Activated naive CD4-positive, alpha-beta T cell treated with anti-CD3 and anti-CD28 coated beads, Interleukin-2, amount 50 U/mL, for 24 hours (primary cell): ENCODE data around the gene ERICH6.
"Not testable (repeated sequence)": the region's sequence is repeated elsewhere in the genome, so short reads cannot be mapped to it uniquely, and the experiment has no call there.

Experiments
- H3K27ac Mint-ChIP-seq: one replicate; pipeline ENCODE4 v1.8.0; 2021; ENCODE audit warnings: mild to moderate bottlenecking, mixed read lengths
- H3K27me3 Mint-ChIP-seq: one replicate; pipeline ENCODE4 v1.8.0; 2021; ENCODE audit warnings: mixed read lengths
- H3K36me3 Mint-ChIP-seq: one replicate; pipeline ENCODE4 v1.8.0; 2021; ENCODE audit warnings: mixed read lengths
- H3K4me1 Mint-ChIP-seq: one replicate; pipeline ENCODE4 v1.8.0; 2021; ENCODE audit warnings: mixed read lengths
- H3K4me3 Mint-ChIP-seq: one replicate; pipeline ENCODE4 v1.8.0; 2021; ENCODE audit warnings: mild to moderate bottlenecking, mixed read lengths
- H3K9me3 Mint-ChIP-seq: one replicate; pipeline ENCODE4 v1.8.0; 2021; ENCODE audit warnings: mixed read lengths

The ERICH6 gene

GRCh38 chr3:150663461-150663860 is 40.3 kb downstream of the ERICH6 start:
- Mint-ChIP-seq H3K27me3 (peaks cover 5% of the 10 kb centered on the region), H3K9me3 (no peaks in the 10 kb centered on the region), H3K4me1 (peaks cover 11% of the 10 kb centered on the region), H3K36me3 (peaks cover 2% of the 10 kb centered on the region), H3K4me3 (no peak overlapping the region), H3K27ac (no peak overlapping the region)

DNA sequence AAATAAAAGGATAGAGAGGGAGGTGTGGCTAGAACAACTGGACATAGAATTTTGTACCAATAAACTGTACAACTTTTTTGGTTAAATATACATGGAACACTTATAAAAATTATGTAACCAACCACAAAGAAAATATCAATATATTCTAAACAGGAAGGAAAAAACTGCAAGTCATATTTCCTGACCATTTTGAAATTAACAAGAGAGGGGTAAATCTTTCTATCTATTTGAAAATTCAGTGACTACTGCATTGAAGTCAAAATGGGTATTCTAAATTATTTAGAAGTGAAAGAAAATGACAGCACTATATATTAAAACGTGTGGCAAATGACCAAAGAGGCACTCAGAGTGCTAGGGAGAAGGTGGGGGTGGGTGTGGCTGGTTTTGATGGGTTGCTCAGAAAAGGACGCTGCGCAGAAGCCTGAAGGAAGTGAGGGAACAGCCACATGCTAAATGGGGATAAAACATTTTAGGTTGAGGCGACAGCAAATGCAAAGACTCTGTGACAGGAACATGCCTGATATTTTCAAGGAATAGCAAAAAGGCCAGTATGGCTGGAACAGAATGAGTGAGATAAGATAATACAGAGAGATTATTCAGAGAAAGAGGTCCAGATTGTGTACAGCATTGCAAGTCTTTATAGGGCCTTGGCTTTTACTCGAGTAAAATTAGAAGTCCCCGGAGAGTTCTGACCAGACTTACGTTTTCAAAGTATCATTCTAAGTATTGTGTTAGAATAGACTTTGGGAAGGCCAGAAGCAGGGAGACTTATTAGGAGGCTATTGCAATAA is 41.1 kb downstream of the ERICH6 start:
- Mint-ChIP-seq H3K4me3 (no peak overlapping the region), H3K4me1 (peaks cover 11% of the 10 kb centered on the region), H3K9me3 (no peaks in the 10 kb centered on the region), H3K27ac (peak overlapping the region; percentile 14), H3K36me3 (peaks cover 2% of the 10 kb centered on the region), H3K27me3 (peaks cover 3% of the 10 kb centered on the region)

DNA sequence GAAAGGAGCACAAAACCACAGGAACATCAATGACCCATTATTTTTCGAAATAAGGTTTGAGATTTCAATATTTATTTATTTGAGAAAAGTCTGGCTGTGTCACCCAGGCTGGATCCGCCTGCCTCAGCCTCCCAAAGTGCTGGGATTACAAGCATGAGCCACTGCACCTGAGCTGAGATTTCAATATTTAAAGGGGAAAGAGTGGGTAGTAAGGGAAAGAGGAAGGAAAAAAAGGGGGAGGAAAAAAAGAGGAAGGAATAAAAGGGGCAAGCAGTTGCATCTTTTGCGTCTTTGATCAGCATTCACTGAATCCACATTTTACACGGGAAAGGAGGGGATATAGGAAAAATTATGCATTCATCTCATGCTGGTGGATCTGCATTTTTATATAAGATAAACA is 47.4 kb downstream of the ERICH6 start:
- Mint-ChIP-seq H3K36me3 (no peaks in the 10 kb centered on the region), H3K4me3 (no peak overlapping the region), H3K9me3 (no peaks in the 10 kb centered on the region), H3K27ac (no peak overlapping the region), H3K4me1 (no peaks in the 10 kb centered on the region), H3K27me3 (peaks cover 2% of the 10 kb centered on the region)

DNA sequence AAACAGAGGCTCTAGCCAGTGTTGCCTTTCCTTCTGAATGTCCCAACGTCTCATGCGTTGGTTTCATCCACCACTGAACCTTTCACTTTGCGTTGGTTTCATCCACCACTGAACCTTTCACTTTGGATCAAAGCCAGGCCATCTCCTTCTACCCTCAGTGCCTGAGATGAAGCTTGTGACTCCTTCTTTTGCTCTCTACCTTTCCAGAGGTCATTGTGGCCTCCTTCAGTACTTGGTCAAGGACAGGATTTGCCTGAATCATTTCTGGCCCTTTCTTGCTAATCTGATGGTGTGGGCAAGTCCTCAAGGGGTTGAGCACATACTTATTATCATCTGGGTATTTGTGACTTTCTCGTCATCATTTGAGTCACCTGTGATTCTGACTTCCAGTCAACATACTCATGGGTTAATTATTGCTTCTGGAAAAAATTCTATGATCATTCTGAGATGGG is 50.6 kb downstream of the ERICH6 start:
- Mint-ChIP-seq H3K27me3 (no peaks in the 10 kb centered on the region), H3K36me3 (no peaks in the 10 kb centered on the region), H3K27ac (no peak overlapping the region), H3K4me1 (no peaks in the 10 kb centered on the region), H3K9me3 (no peaks in the 10 kb centered on the region), H3K4me3 (no peak overlapping the region)

DNA sequence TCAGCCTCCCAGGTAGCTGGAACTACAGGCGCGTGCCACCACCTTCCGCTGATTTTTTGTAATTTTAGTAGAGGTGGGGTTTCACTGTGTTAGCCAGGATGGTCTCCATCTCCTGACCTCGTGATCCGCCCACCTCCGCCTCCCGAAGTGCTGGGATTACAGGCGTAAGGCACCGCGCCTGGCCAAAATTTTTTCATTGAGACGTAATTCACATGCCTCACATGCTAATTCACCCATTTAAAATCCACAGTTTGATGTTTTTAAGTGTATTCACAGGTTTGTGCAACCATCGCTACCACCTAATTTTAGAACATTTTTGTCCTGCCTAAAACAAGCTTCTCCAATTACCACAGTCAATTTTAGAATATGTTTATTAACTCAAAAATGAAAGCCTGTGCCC is 63.5 kb downstream of the ERICH6 start:
- peaks cover 16% of the 10 kb centered on the region for H3K4me1 Mint-ChIP-seq

GRCh38 chr3:150639262-150639661 is 64.5 kb downstream of the ERICH6 start:
- H3K9me3 Mint-ChIP-seq = no peaks in the 10 kb centered on the region
- H3K27ac Mint-ChIP-seq = no peak overlapping the region
- H3K36me3 Mint-ChIP-seq = peaks cover under 1% of the 10 kb centered on the region
- peaks cover 4% of the 10 kb centered on the region for H3K27me3 Mint-ChIP-seq
- peaks cover 25% of the 10 kb centered on the region for H3K4me1 Mint-ChIP-seq
- no peak overlapping the region for H3K4me3 Mint-ChIP-seq

More for the DNA sequence above, 63.5 kb downstream of the ERICH6 start:
- no peaks in the 10 kb centered on the region for H3K36me3 Mint-ChIP-seq
- H3K4me3 Mint-ChIP-seq = no peak overlapping the region
- peaks cover 4% of the 10 kb centered on the region for H3K27me3 Mint-ChIP-seq
- no peak overlapping the region for H3K27ac Mint-ChIP-seq
- no peaks in the 10 kb centered on the region for H3K9me3 Mint-ChIP-seq

- no peaks in the 10 kb centered on the region for H3K9me3 Mint-ChIP-seq
- no peak overlapping the region for H3K27ac Mint-ChIP-seq
- H3K27me3 Mint-ChIP-seq = no peaks in the 10 kb centered on the region
- peaks cover 1% of the 10 kb centered on the region for H3K36me3 Mint-ChIP-seq
- peaks cover 34% of the 10 kb centered on the region for H3K4me1 Mint-ChIP-seq
- H3K4me3 Mint-ChIP-seq = no peak overlapping the region
Measured at GRCh38 chr3:150636258-150636657, 67.5 kb downstream of the ERICH6 start.

DNA sequence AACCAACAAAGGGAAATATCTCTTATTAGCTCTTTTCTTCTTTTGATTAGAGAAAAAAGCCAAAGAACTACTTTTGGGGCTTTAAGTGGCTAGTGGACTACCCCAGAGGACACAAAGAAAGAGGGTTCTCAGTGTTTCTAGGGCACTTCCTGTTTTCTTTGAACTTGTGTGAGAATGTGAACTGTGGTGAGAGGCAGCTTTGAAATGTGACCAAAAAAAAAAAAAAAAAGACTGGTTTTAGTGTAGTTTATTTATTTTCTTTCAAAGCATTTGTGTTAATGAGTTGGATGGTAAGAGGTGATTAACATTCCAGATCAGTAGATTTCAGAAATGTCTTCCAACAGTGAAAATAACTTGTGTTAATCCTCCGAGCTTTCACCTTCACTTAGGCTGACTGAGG is 68.2 kb downstream of the ERICH6 start:
- Mint-ChIP-seq H3K4me1 (peaks cover 34% of the 10 kb centered on the region), H3K27ac (peak overlapping the region; percentile 77), H3K4me3 (no peak overlapping the region), H3K9me3 (no peaks in the 10 kb centered on the region), H3K36me3 (peaks cover 1% of the 10 kb centered on the region), H3K27me3 (no peaks in the 10 kb centered on the region)

DNA sequence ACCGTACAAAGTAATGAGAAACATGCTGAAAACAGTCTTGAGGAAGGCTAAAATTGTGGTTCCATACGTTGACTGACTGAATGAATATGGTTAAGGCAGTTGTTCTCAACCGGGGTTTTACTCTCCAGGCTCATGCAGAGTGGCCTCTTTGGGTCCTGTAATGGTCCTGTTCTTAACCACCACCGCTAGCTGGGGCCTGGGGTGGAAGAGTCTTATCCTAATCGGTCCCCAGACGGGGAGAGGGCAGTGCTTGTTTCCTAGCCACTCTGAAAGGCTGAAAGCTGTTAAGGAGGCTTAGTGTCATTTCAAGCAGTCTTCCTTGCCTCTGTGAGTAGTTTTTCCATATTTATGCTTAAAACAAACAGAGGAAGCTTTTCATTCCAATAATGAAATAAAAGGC is 68.6 kb downstream of the ERICH6 start:
- Mint-ChIP-seq H3K27ac (peak overlapping the region; percentile 77), H3K27me3 (no peaks in the 10 kb centered on the region), H3K4me1 (peaks cover 34% of the 10 kb centered on the region), H3K4me3 (no peak overlapping the region), H3K36me3 (peaks cover 1% of the 10 kb centered on the region), H3K9me3 (no peaks in the 10 kb centered on the region)

DNA sequence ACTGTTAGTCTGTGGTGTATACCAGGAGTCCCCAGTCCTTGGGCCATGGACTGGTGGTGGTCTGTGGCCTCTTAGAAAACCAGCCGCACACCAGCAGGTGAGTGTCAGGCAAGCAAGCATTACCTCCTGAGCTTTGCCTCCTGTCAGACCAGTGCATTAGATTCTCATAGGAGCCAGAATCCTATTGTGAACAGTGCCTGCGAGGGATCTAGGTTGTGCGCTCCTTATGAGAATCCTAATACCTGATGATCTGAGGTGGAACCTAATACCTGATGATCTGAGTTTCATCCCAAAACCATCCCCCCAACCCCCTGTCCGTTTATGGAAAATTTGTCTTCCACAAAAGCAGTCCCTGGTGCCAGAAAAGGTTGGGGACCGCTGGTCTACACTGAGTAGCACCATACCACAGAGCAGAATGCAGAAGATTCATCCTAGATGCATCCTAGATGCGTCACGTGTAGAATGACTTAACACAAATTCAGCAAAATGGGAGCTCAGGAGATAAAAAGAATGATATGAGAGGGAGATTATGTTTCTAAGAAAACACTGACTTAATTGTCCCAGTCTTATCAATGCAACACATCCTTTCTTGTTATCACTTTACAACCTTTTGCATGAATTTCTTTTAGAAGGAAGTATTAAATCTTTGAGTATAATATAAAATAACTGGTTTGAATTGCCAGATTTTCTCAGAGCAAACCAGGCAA is 72.1 kb downstream of the ERICH6 start:
- Mint-ChIP-seq H3K4me1 (peaks cover 32% of the 10 kb centered on the region), H3K27ac (peak overlapping the region; percentile 59), H3K36me3 (peaks cover 4% of the 10 kb centered on the region)

GRCh38 chr3:150627557-150627956 is 76.2 kb downstream of the ERICH6 start:
- no peaks in the 10 kb centered on the region for H3K27me3 Mint-ChIP-seq
- no peak overlapping the region for H3K27ac Mint-ChIP-seq
- H3K4me3 Mint-ChIP-seq = no peak overlapping the region
- H3K36me3 Mint-ChIP-seq = peaks cover 19% of the 10 kb centered on the region
- peaks cover 12% of the 10 kb centered on the region for H3K4me1 Mint-ChIP-seq
- H3K9me3 Mint-ChIP-seq = no peaks in the 10 kb centered on the region

More for the DNA sequence above, 72.1 kb downstream of the ERICH6 start:
- H3K9me3 Mint-ChIP-seq = no peaks in the 10 kb centered on the region
- no peaks in the 10 kb centered on the region for H3K27me3 Mint-ChIP-seq
- no peak overlapping the region for H3K4me3 Mint-ChIP-seq

DNA sequence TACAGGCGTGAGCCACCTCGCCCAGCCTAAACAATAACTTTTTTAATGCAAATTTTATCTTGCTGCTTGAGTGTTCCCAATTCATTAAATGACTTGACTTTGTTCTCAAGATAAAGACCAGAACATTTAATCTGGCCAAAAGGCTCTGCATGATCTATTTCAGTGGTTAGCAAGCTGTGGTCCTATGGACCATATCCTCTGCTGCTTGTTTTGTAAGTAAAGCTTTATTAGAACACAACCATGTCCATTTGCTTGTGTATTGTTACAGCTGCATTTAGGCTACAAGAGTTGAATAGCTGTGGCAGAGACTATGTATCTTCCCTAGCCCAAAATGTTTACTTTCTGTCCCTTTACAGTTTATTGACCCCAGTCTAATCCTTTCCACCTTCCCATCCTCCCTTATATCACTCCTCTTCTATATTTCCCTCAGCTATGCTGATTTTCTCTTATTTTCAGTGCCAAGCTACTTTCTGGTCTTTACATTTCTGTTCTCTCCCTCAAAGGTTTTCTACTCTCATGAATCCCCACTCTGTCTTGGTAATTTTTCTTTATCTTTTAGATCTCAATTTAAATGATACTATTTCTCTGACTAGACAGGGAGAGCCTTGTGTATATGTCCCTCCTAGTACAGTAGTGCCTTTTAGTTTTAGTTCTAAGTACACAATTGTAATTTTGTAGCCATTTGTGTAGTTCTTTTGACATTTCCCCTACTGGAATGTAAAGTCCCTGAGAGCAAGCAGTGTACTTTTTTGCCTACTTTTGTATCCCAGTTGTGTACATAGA is 77.4 kb downstream of the ERICH6 start:
- Mint-ChIP-seq H3K36me3 (peaks cover 19% of the 10 kb centered on the region), H3K4me3 (no peak overlapping the region), H3K27ac (peak overlapping the region; percentile 60), H3K9me3 (no peaks in the 10 kb centered on the region), H3K27me3 (no peaks in the 10 kb centered on the region), H3K4me1 (peaks cover 22% of the 10 kb centered on the region)

DNA sequence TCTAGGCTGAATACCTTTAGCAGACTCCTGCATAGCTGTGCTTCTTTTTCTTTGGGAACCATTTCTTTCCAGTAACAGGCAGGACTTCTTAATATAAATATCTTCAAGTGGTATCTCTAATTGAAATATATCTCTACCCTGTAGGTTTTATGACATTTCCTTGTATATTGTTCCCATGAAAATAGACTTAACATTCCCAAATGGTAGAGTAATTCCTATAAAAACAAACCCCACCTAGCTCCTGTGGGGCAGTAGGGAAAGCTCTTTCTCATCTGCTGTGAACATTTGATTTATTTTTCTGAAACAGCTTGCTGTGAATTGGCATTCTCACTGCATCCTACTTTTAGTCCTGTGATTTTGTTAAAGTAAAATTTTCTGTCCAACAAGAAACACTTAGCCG is 79.8 kb downstream of the ERICH6 start:
- peaks cover 41% of the 10 kb centered on the region for H3K4me1 Mint-ChIP-seq
- peaks cover 19% of the 10 kb centered on the region for H3K36me3 Mint-ChIP-seq
- H3K27ac Mint-ChIP-seq = peak overlapping the region; percentile 46

GRCh38 chr3:150622955-150623354 is 80.8 kb downstream of the ERICH6 start:
- Mint-ChIP-seq H3K4me1 (peaks cover 46% of the 10 kb centered on the region), H3K36me3 (peaks cover 20% of the 10 kb centered on the region)
- H3K4me3 Mint-ChIP-seq, H3K27ac Mint-ChIP-seq, H3K9me3 Mint-ChIP-seq, H3K27me3 Mint-ChIP-seq: not testable (repeated sequence)

More for the DNA sequence above, 79.8 kb downstream of the ERICH6 start:
- no peak overlapping the region for H3K4me3 Mint-ChIP-seq
- H3K9me3 Mint-ChIP-seq = no peaks in the 10 kb centered on the region
- H3K27me3 Mint-ChIP-seq = no peaks in the 10 kb centered on the region

DNA sequence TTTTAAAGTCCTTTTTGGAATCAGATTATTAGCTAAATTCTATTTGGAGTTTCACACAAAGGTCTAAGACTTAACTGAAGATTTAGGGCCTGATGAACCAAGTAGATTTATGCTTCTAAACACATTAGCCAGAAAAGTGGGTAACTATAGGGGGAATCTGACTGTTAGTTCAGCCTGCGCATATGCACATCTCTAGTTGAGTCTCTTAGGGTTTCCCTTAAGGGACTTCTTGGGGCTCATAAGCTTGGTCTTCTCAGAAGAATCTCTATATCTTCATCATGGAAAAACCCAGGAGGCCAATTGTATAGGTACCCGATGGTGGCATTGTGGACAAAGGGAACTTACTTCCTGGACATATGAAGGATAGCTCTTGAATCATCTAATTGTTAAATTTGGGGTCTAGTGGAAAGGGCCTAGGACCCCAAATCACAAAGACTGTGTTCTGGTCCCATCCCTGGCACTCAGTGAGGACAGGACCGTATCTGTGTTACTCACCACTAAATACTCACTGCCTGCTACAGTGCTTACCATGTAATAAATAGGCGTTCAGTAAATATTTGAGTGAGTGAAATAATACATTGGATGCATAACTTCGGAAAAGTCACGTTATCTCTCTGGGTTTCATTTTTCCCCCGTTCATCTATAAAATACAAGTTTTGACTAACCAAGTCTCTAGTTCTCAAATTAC is 83.6 kb downstream of the ERICH6 start:
- no peaks in the 10 kb centered on the region for H3K9me3 Mint-ChIP-seq
- no peaks in the 10 kb centered on the region for H3K27me3 Mint-ChIP-seq
- H3K4me1 Mint-ChIP-seq = peaks cover 53% of the 10 kb centered on the region
- no peak overlapping the region for H3K4me3 Mint-ChIP-seq
- H3K27ac Mint-ChIP-seq = peak overlapping the region; percentile 46
- peaks cover 10% of the 10 kb centered on the region for H3K36me3 Mint-ChIP-seq
